Left cardiac atrium (tissue), 4 donors: ENCODE data around the gene RHCE. TPM values are rescaled to one million over a fixed set of nuclear protein-coding genes. Genes with fewer than 3 reads are reported as not detected.
"Not testable (repeated sequence)": the region's sequence is repeated elsewhere in the genome, so short reads cannot be mapped to it uniquely, and the experiment has no call there.

Source experiments
- ATAC-seq, 2 donors: fragments of 200-7000 bp; cut with Tn5 transposase; one replicate each; pipeline ENCODE4 v1.9.1; 2020; ENCODE audit warnings: mild to moderate bottlenecking in 2 of 2, moderate library complexity in 2 of 2
- DNase-seq: peaks from one replicate; pipeline ENCODE4 v3.0.0-alpha.2; 2020
- intact Hi-C, 2 donors: fragments of 100-400 bp; cut with DNase I; formaldehyde crosslinking; loops; one replicate each; pipeline versions ENCODE4 v1.14.1 to v1.15.1; 2022 to 2023
- total RNA-seq, 2 donors: library from RNA; stranded (reverse); fragmentation: NEBNext Ultra II Directional; extraction: Animal tissue kit (Norgen Biotek cat#: 25700); gene quantifications; one replicate each; pipeline ENCODE4 v1.2.1, GENCODE V29; 2021
- donor health status: DM: no; HTN: yes; CAD: no.
- donor health status: DM: no; HTN: yes; CAD: no; lungs with severe emphysema.
- donor health status: DM: yes; HTN: yes; CAD: no.
- donor health status: Dilated cardiomyopathy.

Gene RHCE
- total RNA-seq, 2 donors from 2014 or later = 0.65 to 0.71 TPM

GRCh38 chr1:25327864-25328790, 92.5 kb downstream of the RHCE start:
- DNase-seq, intact Hi-C loops: not testable (repeated sequence)
- ATAC-seq = peak in 1 of 2 donors; percentile 52

DNA sequence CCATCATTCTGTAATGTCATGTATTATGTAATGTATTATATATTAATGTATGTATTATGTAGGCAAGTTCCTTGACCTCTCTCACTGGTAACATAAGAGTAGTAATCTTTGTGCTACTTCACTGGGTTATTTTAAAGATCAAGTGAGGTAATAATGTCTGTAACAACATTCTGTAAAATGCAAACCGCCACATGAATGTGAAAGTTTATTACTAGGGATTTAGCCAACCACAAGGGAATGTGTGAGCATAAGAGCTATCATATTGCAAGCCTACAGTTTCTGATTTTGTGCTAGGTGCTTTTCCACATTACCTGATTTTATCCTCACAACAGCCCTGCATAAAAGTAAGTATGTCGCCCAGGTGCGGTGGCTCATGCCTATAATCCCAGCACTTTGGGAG, 96.2 kb downstream of the RHCE start:
- DNase-seq, intact Hi-C loops, ATAC-seq: not testable (repeated sequence)

GRCh38 chr1:25322127-25322526, 98.5 kb downstream of the RHCE start:
- intact Hi-C loops, DNase-seq, ATAC-seq: not testable (repeated sequence)

DNA sequence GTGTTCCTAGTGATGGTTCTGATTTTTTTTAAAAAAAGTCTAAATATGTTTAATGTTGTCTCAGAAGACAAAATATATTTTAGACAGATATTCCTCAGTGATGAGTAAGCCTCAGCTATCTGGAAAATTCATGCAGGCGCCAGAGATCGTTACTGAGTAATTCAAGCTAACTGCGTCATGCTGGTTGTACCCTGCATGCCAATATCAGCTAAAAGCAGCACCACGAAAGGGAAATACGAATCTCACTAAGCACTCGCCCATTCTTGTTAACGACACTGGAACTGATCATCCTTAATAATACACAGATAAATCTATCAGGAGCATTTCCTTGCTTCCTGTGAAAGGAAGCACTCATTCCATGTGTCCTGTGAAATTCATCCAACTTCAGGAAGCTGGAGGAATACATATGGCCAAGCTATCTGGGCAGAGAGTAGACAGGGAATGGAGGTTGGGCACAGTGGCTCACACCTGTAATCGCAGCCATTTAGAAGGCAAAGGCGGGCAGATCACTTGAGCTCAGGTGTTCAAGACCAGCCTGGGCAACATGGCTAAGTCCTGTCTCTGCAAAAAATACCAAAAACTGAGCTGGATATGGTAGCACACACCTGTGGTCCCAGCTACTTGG, 100.2 kb downstream of the RHCE start:
- peak in 1 of 2 donors; percentile 94 for ATAC-seq
- intact Hi-C loops, DNase-seq: not testable (repeated sequence)

GRCh38 chr1:25312806-25313470, 107.7 kb downstream of the RHCE start:
- intact Hi-C loops = not testable (repeated sequence)

More at GRCh38 chr1:25312806-25313470, 107.7 kb downstream of the RHCE start:
- DNase-seq, ATAC-seq: not testable (repeated sequence)

Other genes starting within 250 kb of the RHCE start
- gene SYF2, start 188.3 kb downstream of the RHCE start, total RNA-seq = 10 to 100 TPM; 31.8 to 37.3 TPM
- gene RSRP1, start 173.4 kb downstream of the RHCE start, total RNA-seq = 10 to 100 TPM; 40.3 to 57.4 TPM
- gene RHD, start 148.3 kb downstream of the RHCE start, total RNA-seq = under 1 TPM in 1 of 2 donors, not detected in 1; 0.09 TPM
- gene TMEM50A, start 82.5 kb downstream of the RHCE start, total RNA-seq = 100 to 1,000 TPM in 1 of 2 donors, 10 to 100 TPM in 1; 87.9 to 105 TPM
- gene MACO1, start 10.1 kb upstream of the RHCE start, total RNA-seq = 10 to 100 TPM; 15.1 to 16.4 TPM
- gene LDLRAP1, start 122.8 kb upstream of the RHCE start, total RNA-seq = 10 to 100 TPM in 1 of 2 donors, 1 to 10 TPM in 1; 9.5 to 10.3 TPM
- gene MAN1C1, start 196.0 kb upstream of the RHCE start, total RNA-seq = 10 to 100 TPM; 11.0 to 14.8 TPM